Measurements from ENCODE around the gene EGFLAM.
"Not testable (repeated sequence)": the region's sequence is repeated elsewhere in the genome, so short reads cannot be mapped to it uniquely, and the experiment has no call there.

Gene EGFLAM

GRCh38 chr5:38323645-38324295 is 65.4 kb downstream of the EGFLAM start:
- Mint-ChIP-seq H3K4me3 (no peak overlapping the region), H3K27me3 (ENCODE audit: low read depth) (no peaks in the 10 kb centered on the region), H3K36me3 (ENCODE audit: low read depth) (no peaks in the 10 kb centered on the region), H3K4me1 (ENCODE audit: low read depth) (no peaks in the 10 kb centered on the region), H3K9me3 (no peaks in the 10 kb centered on the region), H3K27ac (no peak overlapping the region)
- no peak for DNase-seq (ENCODE audit: low spot score)

GRCh38 chr5:38329132-38329715 is 70.9 kb downstream of the EGFLAM start:
- no peaks in the 10 kb centered on the region for H3K9me3 Mint-ChIP-seq
- no peaks in the 10 kb centered on the region for H3K27me3 Mint-ChIP-seq (ENCODE audit: low read depth)
- H3K36me3 Mint-ChIP-seq (ENCODE audit: low read depth) = no peaks in the 10 kb centered on the region
- H3K4me3 Mint-ChIP-seq = no peak overlapping the region
- no peaks in the 10 kb centered on the region for H3K4me1 Mint-ChIP-seq (ENCODE audit: low read depth)
- no peak overlapping the region for H3K27ac Mint-ChIP-seq
- no peak for DNase-seq (ENCODE audit: low spot score)

- Mint-ChIP-seq H3K27ac (no peak overlapping the region), H3K27me3 (ENCODE audit: low read depth) (no peaks in the 10 kb centered on the region), H3K4me3 (no peak overlapping the region), H3K36me3 (ENCODE audit: low read depth) (no peaks in the 10 kb centered on the region), H3K9me3 (no peaks in the 10 kb centered on the region), H3K4me1 (ENCODE audit: low read depth) (no peaks in the 10 kb centered on the region)
- DNase-seq (ENCODE audit: low spot score) = no peak
Measured at GRCh38 chr5:38330207-38330606, 71.8 kb downstream of the EGFLAM start.

- Mint-ChIP-seq H3K27me3 (ENCODE audit: low read depth) (no peaks in the 10 kb centered on the region), H3K4me3 (no peak overlapping the region), H3K36me3 (ENCODE audit: low read depth) (no peaks in the 10 kb centered on the region), H3K27ac (no peak overlapping the region), H3K4me1 (ENCODE audit: low read depth) (no peaks in the 10 kb centered on the region), H3K9me3 (no peaks in the 10 kb centered on the region)
- no peak for DNase-seq (ENCODE audit: low spot score)
Measured at GRCh38 chr5:38331831-38332230, 73.5 kb downstream of the EGFLAM start.

GRCh38 chr5:38333181-38333580 is 74.8 kb downstream of the EGFLAM start:
- H3K9me3 Mint-ChIP-seq; DNase-seq (ENCODE audit: low spot score); H3K36me3 Mint-ChIP-seq (ENCODE audit: low read depth); H3K4me3 Mint-ChIP-seq; H3K27me3 Mint-ChIP-seq (ENCODE audit: low read depth); H3K27ac Mint-ChIP-seq; H3K4me1 Mint-ChIP-seq (ENCODE audit: low read depth): not testable (repeated sequence)

GRCh38 chr5:38338455-38338854 is 80.1 kb downstream of the EGFLAM start:
- H3K4me1 Mint-ChIP-seq (ENCODE audit: low read depth) = no peaks in the 10 kb centered on the region
- DNase-seq (ENCODE audit: low spot score) = no peak
- no peak overlapping the region for H3K4me3 Mint-ChIP-seq
- H3K27ac Mint-ChIP-seq = no peak overlapping the region
- H3K27me3 Mint-ChIP-seq (ENCODE audit: low read depth) = peaks cover 4% of the 10 kb centered on the region
- H3K9me3 Mint-ChIP-seq = no peaks in the 10 kb centered on the region
- no peaks in the 10 kb centered on the region for H3K36me3 Mint-ChIP-seq (ENCODE audit: low read depth)

GRCh38 chr5:38339446-38339845 is 81.1 kb downstream of the EGFLAM start:
- Mint-ChIP-seq H3K4me3 (no peak overlapping the region), H3K27ac (no peak overlapping the region), H3K9me3 (no peaks in the 10 kb centered on the region), H3K36me3 (ENCODE audit: low read depth) (no peaks in the 10 kb centered on the region), H3K27me3 (ENCODE audit: low read depth) (peaks cover 4% of the 10 kb centered on the region), H3K4me1 (ENCODE audit: low read depth) (no peaks in the 10 kb centered on the region)
- DNase-seq (ENCODE audit: low spot score) = no peak

GRCh38 chr5:38341056-38341455 is 82.7 kb downstream of the EGFLAM start:
- H3K27ac Mint-ChIP-seq = no peak overlapping the region
- peaks cover 4% of the 10 kb centered on the region for H3K27me3 Mint-ChIP-seq (ENCODE audit: low read depth)
- no peaks in the 10 kb centered on the region for H3K9me3 Mint-ChIP-seq
- no peak for DNase-seq (ENCODE audit: low spot score)
- no peak overlapping the region for H3K4me3 Mint-ChIP-seq
- H3K36me3 Mint-ChIP-seq (ENCODE audit: low read depth) = no peaks in the 10 kb centered on the region
- H3K4me1 Mint-ChIP-seq (ENCODE audit: low read depth) = no peaks in the 10 kb centered on the region

GRCh38 chr5:38341641-38342040 is 83.3 kb downstream of the EGFLAM start:
- no peaks in the 10 kb centered on the region for H3K4me1 Mint-ChIP-seq (ENCODE audit: low read depth)
- no peak overlapping the region for H3K27ac Mint-ChIP-seq
- H3K27me3 Mint-ChIP-seq (ENCODE audit: low read depth) = peaks cover 4% of the 10 kb centered on the region
- H3K9me3 Mint-ChIP-seq = no peaks in the 10 kb centered on the region
- no peaks in the 10 kb centered on the region for H3K36me3 Mint-ChIP-seq (ENCODE audit: low read depth)
- H3K4me3 Mint-ChIP-seq = no peak overlapping the region
- DNase-seq (ENCODE audit: low spot score) = no peak

- H3K27ac Mint-ChIP-seq = no peak overlapping the region
- DNase-seq (ENCODE audit: low spot score) = no peak
- H3K27me3 Mint-ChIP-seq (ENCODE audit: low read depth) = peaks cover 4% of the 10 kb centered on the region
- H3K4me1 Mint-ChIP-seq (ENCODE audit: low read depth) = no peaks in the 10 kb centered on the region
- no peaks in the 10 kb centered on the region for H3K9me3 Mint-ChIP-seq
- no peaks in the 10 kb centered on the region for H3K36me3 Mint-ChIP-seq (ENCODE audit: low read depth)
- H3K4me3 Mint-ChIP-seq = no peak overlapping the region
Measured at GRCh38 chr5:38342261-38342660, 83.9 kb downstream of the EGFLAM start.

- Mint-ChIP-seq H3K36me3 (ENCODE audit: low read depth) (no peaks in the 10 kb centered on the region), H3K27me3 (ENCODE audit: low read depth) (no peaks in the 10 kb centered on the region), H3K4me3 (no peak overlapping the region), H3K4me1 (ENCODE audit: low read depth) (no peaks in the 10 kb centered on the region), H3K9me3 (no peaks in the 10 kb centered on the region), H3K27ac (no peak overlapping the region)
- DNase-seq (ENCODE audit: low spot score) = no peak
Measured at GRCh38 chr5:38344891-38345290, 86.5 kb downstream of the EGFLAM start.

- H3K4me1 Mint-ChIP-seq (ENCODE audit: low read depth) = no peaks in the 10 kb centered on the region
- no peaks in the 10 kb centered on the region for H3K9me3 Mint-ChIP-seq
- no peak overlapping the region for H3K27ac Mint-ChIP-seq
- H3K27me3 Mint-ChIP-seq (ENCODE audit: low read depth) = no peaks in the 10 kb centered on the region
- DNase-seq (ENCODE audit: low spot score) = no peak
- no peak overlapping the region for H3K4me3 Mint-ChIP-seq
- H3K36me3 Mint-ChIP-seq (ENCODE audit: low read depth) = no peaks in the 10 kb centered on the region
Measured at GRCh38 chr5:38346593-38346992, 88.2 kb downstream of the EGFLAM start.

GRCh38 chr5:38347040-38347763 is 88.8 kb downstream of the EGFLAM start:
- Mint-ChIP-seq H3K4me1 (ENCODE audit: low read depth) (no peaks in the 10 kb centered on the region), H3K27ac (no peak overlapping the region)

GRCh38 chr5:38347896-38348295 is 89.5 kb downstream of the EGFLAM start:
- Mint-ChIP-seq H3K36me3 (ENCODE audit: low read depth) (no peaks in the 10 kb centered on the region), H3K4me3 (no peak overlapping the region), H3K27ac (no peak overlapping the region), H3K9me3 (no peaks in the 10 kb centered on the region), H3K4me1 (ENCODE audit: low read depth) (no peaks in the 10 kb centered on the region), H3K27me3 (ENCODE audit: low read depth) (no peaks in the 10 kb centered on the region)
- no peak for DNase-seq (ENCODE audit: low spot score)

More at GRCh38 chr5:38347040-38347763, 88.8 kb downstream of the EGFLAM start:
- DNase-seq (ENCODE audit: low spot score) = no peak
- Mint-ChIP-seq H3K36me3 (ENCODE audit: low read depth) (no peaks in the 10 kb centered on the region), H3K27me3 (ENCODE audit: low read depth) (no peaks in the 10 kb centered on the region), H3K9me3 (no peaks in the 10 kb centered on the region), H3K4me3 (no peak overlapping the region)

Data from T-helper 2 cell treated with Interferon-gamma antibody and Interleukin-4, amounts not matched to agents 5 μg/mL and 100 μg/mL, for 36 hours (primary cell).